ENCODE data around the gene PMEPA1. TPM values are rescaled to one million over a fixed set of nuclear protein-coding genes. Genes with fewer than 3 reads are reported as not detected.
A peak's percentile ranks its signal among the peaks of the same experiment; 100 is the strongest.

PMEPA1 gene
- total RNA-seq, 1 experiment from 2014 or later: 89.8 TPM

- Histone ChIP-seq H3K36me3 (ENCODE audit: control insufficient read depth, insufficient read depth, low read length) (no peaks in the 10 kb centered on the region), H3K4me3 (ENCODE audit: low read depth in 2 of 2, low read length in 2 of 2) (no peak overlapping the region), H3K9me3 (ENCODE audit: control insufficient read depth, insufficient read depth, low read depth, low read length) (no peaks in the 10 kb centered on the region), H3K27ac (ENCODE audit: low read length) (no peak overlapping the region), H3K27me3 (ENCODE audit: control insufficient read depth, insufficient read depth, low read length) (no peaks in the 10 kb centered on the region), H3K4me1 (ENCODE audit: control insufficient read depth, insufficient read depth, low read length) (peaks cover 5% of the 10 kb centered on the region; the same call in 1 of the 2 replicates)
- intact Hi-C loops (cut with micrococcal nuclease; ENCODE audit: unreplicated experiment) (no loop called here), in situ Hi-C loops (cut with HindIII; ENCODE audit: low pct_unique_long_range_greater_than_20kb, low sequenced_read_pairs) (no loop called here)
- ATAC-seq: no peak
- ChIA-PET POLR2A (no interaction called here), CTCF (no interaction called here)
- BruUV-seq (replicated peaks): no TSS peak
- no peak for TF ChIP-seq SIN3A (IDR thresholded peaks at IDR 0.05; ENCODE audit: borderline replicate concordance, insufficient read depth, low read depth, low read length)
- no peak for TF ChIP-seq CTCF (IDR thresholded peaks at IDR 0.05)
- no peak for TF ChIP-seq POLR2AphosphoS5 (IDR thresholded peaks at IDR 0.05; ENCODE audit: low read depth, low read length)
- no peak for TF ChIP-seq REST (IDR thresholded peaks at IDR 0.05; ENCODE audit: insufficient read depth in 1 of 2, low read depth in 2 of 2, low read length in 1 of 2)
- no peak for TF ChIP-seq TCF7L2 (IDR thresholded peaks at IDR 0.05; ENCODE audit: low read depth, low read length)
- DNase-seq (ENCODE audit: low read depth, low spot score): no peak
Observed at GRCh38 chr20:57624124-57624523, 85.7 kb downstream of the PMEPA1 start.

- in situ Hi-C loops (cut with HindIII; ENCODE audit: low pct_unique_long_range_greater_than_20kb, low sequenced_read_pairs) (no loop called here), intact Hi-C loops (cut with micrococcal nuclease; ENCODE audit: unreplicated experiment) (no loop called here)
- TF ChIP-seq CTCF (IDR thresholded peaks at IDR 0.05): peak; percentile 98
- no peak for TF ChIP-seq POLR2AphosphoS5 (IDR thresholded peaks at IDR 0.05; ENCODE audit: low read depth, low read length)
- no peak for TF ChIP-seq TCF7L2 (IDR thresholded peaks at IDR 0.05; ENCODE audit: low read depth, low read length)
- ChIA-PET POLR2A (no interaction called here), CTCF (interaction anchor here (0.7 to 0.8 kb wide), 4 partner anchors 18 to 558 kb away, joined by 3 to 5 read pairs (median 4); no protein-coding TSS in a partner anchor)
- DNase-seq (ENCODE audit: low read depth, low spot score) (peak; percentile 25), ATAC-seq (peak; percentile 83)
- no TSS peak for BruUV-seq (replicated peaks)
- Histone ChIP-seq H3K4me1 (ENCODE audit: control insufficient read depth, insufficient read depth, low read length) (peaks cover 5% of the 10 kb centered on the region; the same call in 1 of the 2 replicates), H3K27ac (ENCODE audit: low read length) (no peak overlapping the region), H3K36me3 (ENCODE audit: control insufficient read depth, insufficient read depth, low read length) (no peaks in the 10 kb centered on the region), H3K4me3 (ENCODE audit: low read depth in 2 of 2, low read length in 2 of 2) (no peak overlapping the region), H3K27me3 (ENCODE audit: control insufficient read depth, insufficient read depth, low read length) (no peaks in the 10 kb centered on the region), H3K9me3 (ENCODE audit: control insufficient read depth, insufficient read depth, low read depth, low read length) (no peaks in the 10 kb centered on the region)
Observed at GRCh38 chr20:57622579-57623381, 87.0 kb downstream of the PMEPA1 start.
